Measurements from ENCODE around the gene CACNG1. TPM values are rescaled to one million over a fixed set of nuclear protein-coding genes. Genes with fewer than 3 reads are reported as not detected.

CACNG1 gene
- total RNA-seq, 2 experiments from 2014 or later = not detected

GRCh38 chr17:67078292-67078691, 33.9 kb downstream of the CACNG1 start:
- no peak overlapping the region for H3K4me2 ChIP-seq (ENCODE audit: low read length)
- no peaks in the 10 kb centered on the region for H4K20me1 ChIP-seq (ENCODE audit: insufficient read depth, low read length)
- ChIA-PET CTCF (ENCODE audit: unreplicated experiment) (no interaction called here), POLR2A (interaction anchor here (0.6 to 2.8 kb wide), 7 partner anchors 11 to 157 kb away, joined by 3 to 14 read pairs (median 4); no protein-coding TSS in a partner anchor)
- intact Hi-C loops (cut with micrococcal nuclease; ENCODE audit: unreplicated experiment) = no loop called here
- no peak for DNase-seq (ENCODE audit: low spot score)
- no peak overlapping the region for H2AFZ ChIP-seq (ENCODE audit: low read length)
- H3K36me3 ChIP-seq (ENCODE audit: insufficient read depth, low read length) = peaks cover 14% of the 10 kb centered on the region
- H3K27ac ChIP-seq (ENCODE audit: low read depth, low read length, poor library complexity, severe bottlenecking) = no peak overlapping the region
- no peak overlapping the region for H3K4me3 ChIP-seq (ENCODE audit: low read depth, low read length, poor library complexity, severe bottlenecking)
- no TSS peak for BruUV-seq (replicated peaks)
- H3K79me2 ChIP-seq (ENCODE audit: insufficient read depth, low read depth, low read length) = no peaks in the 10 kb centered on the region
- H3K4me1 ChIP-seq (ENCODE audit: insufficient read depth, low read length, poor library complexity, severe bottlenecking) = peaks cover 28% of the 10 kb centered on the region
- TF ChIP-seq, protein P1, sequence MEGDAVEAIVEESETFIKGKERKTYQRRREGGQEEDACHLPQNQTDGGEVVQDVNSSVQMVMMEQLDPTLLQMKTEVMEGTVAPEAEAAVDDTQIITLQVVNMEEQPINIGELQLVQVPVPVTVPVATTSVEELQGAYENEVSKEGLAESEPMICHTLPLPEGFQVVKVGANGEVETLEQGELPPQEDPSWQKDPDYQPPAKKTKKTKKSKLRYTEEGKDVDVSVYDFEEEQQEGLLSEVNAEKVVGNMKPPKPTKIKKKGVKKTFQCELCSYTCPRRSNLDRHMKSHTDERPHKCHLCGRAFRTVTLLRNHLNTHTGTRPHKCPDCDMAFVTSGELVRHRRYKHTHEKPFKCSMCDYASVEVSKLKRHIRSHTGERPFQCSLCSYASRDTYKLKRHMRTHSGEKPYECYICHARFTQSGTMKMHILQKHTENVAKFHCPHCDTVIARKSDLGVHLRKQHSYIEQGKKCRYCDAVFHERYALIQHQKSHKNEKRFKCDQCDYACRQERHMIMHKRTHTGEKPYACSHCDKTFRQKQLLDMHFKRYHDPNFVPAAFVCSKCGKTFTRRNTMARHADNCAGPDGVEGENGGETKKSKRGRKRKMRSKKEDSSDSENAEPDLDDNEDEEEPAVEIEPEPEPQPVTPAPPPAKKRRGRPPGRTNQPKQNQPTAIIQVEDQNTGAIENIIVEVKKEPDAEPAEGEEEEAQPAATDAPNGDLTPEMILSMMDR (conservative IDR thresholded peaks at IDR 0.05; ENCODE audit: low read length) = no peak
- no peak for TF ChIP-seq EZH2phosphoT487 (IDR thresholded peaks at IDR 0.05; ENCODE audit: borderline replicate concordance, low read depth, low read length)
- no peaks in the 10 kb centered on the region for H3K9me3 ChIP-seq (ENCODE audit: low read length)
- H3K9me2 ChIP-seq (ENCODE audit: insufficient read depth, low read length) = no peaks in the 10 kb centered on the region

DNA sequence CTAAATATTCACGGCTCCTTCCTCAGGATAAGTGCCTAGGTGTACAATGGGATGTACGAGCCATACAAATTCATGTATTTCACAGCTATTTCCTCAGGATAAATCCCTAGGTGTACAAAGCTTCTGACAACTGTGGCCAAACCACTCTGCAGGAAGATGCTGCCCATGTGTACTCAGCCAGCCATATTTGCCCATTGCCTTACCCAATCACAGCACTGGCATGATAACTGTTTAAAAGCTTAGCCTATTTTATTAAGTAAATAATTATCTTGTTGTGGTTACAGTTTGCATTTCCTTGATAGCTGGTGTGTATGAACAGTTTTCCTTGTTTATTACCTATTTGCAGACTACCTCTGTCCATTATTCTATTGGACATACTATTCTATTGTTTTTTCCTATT, 35.1 kb downstream of the CACNG1 start:
- H3K36me3 ChIP-seq (ENCODE audit: insufficient read depth, low read length) = peaks cover 22% of the 10 kb centered on the region
- no peak for TF ChIP-seq EZH2phosphoT487 (IDR thresholded peaks at IDR 0.05; ENCODE audit: borderline replicate concordance, low read depth, low read length)
- TF ChIP-seq, protein P1 (conservative IDR thresholded peaks at IDR 0.05; ENCODE audit: low read length) = no peak
- no peaks in the 10 kb centered on the region for H3K9me3 ChIP-seq (ENCODE audit: low read length)
- no peaks in the 10 kb centered on the region for H4K20me1 ChIP-seq (ENCODE audit: insufficient read depth, low read length)
- ChIA-PET POLR2A (interaction anchor here (0.6 to 2.8 kb wide), 2 partner anchors 12 to 209 kb away, joined by 3 to 14 read pairs; no protein-coding TSS in a partner anchor), CTCF (ENCODE audit: unreplicated experiment) (no interaction called here)
- no peak for DNase-seq (ENCODE audit: low spot score)
- no peak overlapping the region for H2AFZ ChIP-seq (ENCODE audit: low read length)
- no peak overlapping the region for H3K4me2 ChIP-seq (ENCODE audit: low read length)
- intact Hi-C loops (cut with micrococcal nuclease; ENCODE audit: unreplicated experiment) = no loop called here
- peaks cover 33% of the 10 kb centered on the region for H3K4me1 ChIP-seq (ENCODE audit: insufficient read depth, low read length, poor library complexity, severe bottlenecking)
- no TSS peak for BruUV-seq (replicated peaks)
- H3K27ac ChIP-seq (ENCODE audit: low read depth, low read length, poor library complexity, severe bottlenecking) = no peak overlapping the region
- no peaks in the 10 kb centered on the region for H3K79me2 ChIP-seq (ENCODE audit: insufficient read depth, low read depth, low read length)
- H3K4me3 ChIP-seq (ENCODE audit: low read depth, low read length, poor library complexity, severe bottlenecking) = no peak overlapping the region
- H3K9me2 ChIP-seq (ENCODE audit: insufficient read depth, low read length) = no peaks in the 10 kb centered on the region

GRCh38 chr17:67080804-67081203, 36.5 kb downstream of the CACNG1 start:
- Histone ChIP-seq H3K4me3 (ENCODE audit: low read depth, low read length, poor library complexity, severe bottlenecking) (no peak overlapping the region), H3K4me1 (ENCODE audit: insufficient read depth, low read length, poor library complexity, severe bottlenecking) (peaks cover 33% of the 10 kb centered on the region), H3K79me2 (ENCODE audit: insufficient read depth, low read depth, low read length) (no peaks in the 10 kb centered on the region), H4K20me1 (ENCODE audit: insufficient read depth, low read length) (no peaks in the 10 kb centered on the region), H3K4me2 (ENCODE audit: low read length) (0 out of 2 replicates have a peak overlapping the region, but pooled peaks have one; percentile 58), H3K36me3 (ENCODE audit: insufficient read depth, low read length) (peaks cover 23% of the 10 kb centered on the region), H3K9me2 (ENCODE audit: insufficient read depth, low read length) (no peaks in the 10 kb centered on the region), H3K9me3 (ENCODE audit: low read length) (no peaks in the 10 kb centered on the region), H3K27ac (ENCODE audit: low read depth, low read length, poor library complexity, severe bottlenecking) (no peak overlapping the region), H2AFZ (ENCODE audit: low read length) (no peak overlapping the region)
- POLR2A ChIA-PET = interaction anchor here (0.6 to 2.1 kb wide), 4 partner anchors 11 to 67 kb away, joined by 3 to 8 read pairs (median 4); no protein-coding TSS in a partner anchor
- no peak for DNase-seq (ENCODE audit: low spot score)
- CTCF ChIA-PET (ENCODE audit: unreplicated experiment) = no interaction called here
- BruUV-seq (replicated peaks) = no TSS peak
- TF ChIP-seq, protein P1 (conservative IDR thresholded peaks at IDR 0.05; ENCODE audit: low read length) = no peak
- TF ChIP-seq EZH2phosphoT487 (IDR thresholded peaks at IDR 0.05; ENCODE audit: borderline replicate concordance, low read depth, low read length) = no peak
- intact Hi-C loops (cut with micrococcal nuclease; ENCODE audit: unreplicated experiment) = loop anchor here (5.0 kb wide), 2 partner anchors 174 to 364 kb away; no protein-coding TSS in a partner anchor

Data from OCI-LY7 (cell line).